ENCODE data around the gene CYTH3. TPM values are rescaled to one million over a fixed set of nuclear protein-coding genes. Genes with fewer than 3 reads are reported as not detected.
"Not testable (repeated sequence)": the region's sequence is repeated elsewhere in the genome, so short reads cannot be mapped to it uniquely, and the experiment has no call there.

The CYTH3 gene
- total and polyA plus RNA-seq, 8 donors = 3.4 to 12.5 (median 4.5) TPM

- Histone ChIP-seq H3K9me3 (no peaks in the 10 kb centered on the region), H3K36me3 (peaks cover 0 to 78% (median 23%) of the 10 kb centered on the region in 3 donors), H3K4me1 (no peaks in the 10 kb centered on the region), H3K27ac (no peak overlapping the region), H3K27me3 (no peaks in the 10 kb centered on the region), H3K4me3 (no peak overlapping the region)
- no peak for TF ChIP-seq CTCF (IDR thresholded peaks at IDR 0.05)
- WGBS, 2 donors = 91 to 92% methylated on average over 29 of the region's 29 CpGs
- FAIRE-seq = no peak
- ATAC-seq = no peak
- no peak for DNase-seq
- intact Hi-C loops (cut with DNase I) = no loop called here
These were observed 120.3 kb downstream of the CYTH3 start for GRCh38 chr7:6151994-6152735.

GRCh38 chr7:6151527-6151926 lies 120.9 kb downstream of the CYTH3 start:
- H3K4me1 ChIP-seq; FAIRE-seq; ATAC-seq; H3K27ac ChIP-seq; intact Hi-C loops (cut with DNase I); DNase-seq; H3K4me3 ChIP-seq; H3K27me3 ChIP-seq; H3K9me3 ChIP-seq: not testable (repeated sequence)
- 90 to 94% methylated on average over 12 of the region's 12 CpGs for WGBS, 2 donors
- H3K36me3 ChIP-seq = peaks cover 0 to 79% (median 23%) of the 10 kb centered on the region in 3 donors

GRCh38 chr7:6149996-6150395 lies 122.4 kb downstream of the CYTH3 start:
- no peaks in the 10 kb centered on the region for H3K27me3 ChIP-seq
- no peaks in the 10 kb centered on the region for H3K9me3 ChIP-seq
- no peaks in the 10 kb centered on the region for H3K4me1 ChIP-seq
- intact Hi-C loops (cut with DNase I) = no loop called here
- ATAC-seq = no peak
- DNase-seq = no peak
- TF ChIP-seq CTCF (IDR thresholded peaks at IDR 0.05) = no peak
- no peak for FAIRE-seq
- 83 to 90% methylated on average over 19 of the region's 19 CpGs for WGBS, 2 donors
- no peak overlapping the region for H3K27ac ChIP-seq
- H3K36me3 ChIP-seq = peaks cover 0 to 71% (median 26%) of the 10 kb centered on the region in 3 donors
- H3K4me3 ChIP-seq = no peak overlapping the region

GRCh38 chr7:6148724-6149360 lies 123.6 kb downstream of the CYTH3 start:
- no peaks in the 10 kb centered on the region for H3K27me3 ChIP-seq
- H3K9me3 ChIP-seq = no peaks in the 10 kb centered on the region
- H3K4me1 ChIP-seq = no peaks in the 10 kb centered on the region
- ATAC-seq (no peak), FAIRE-seq (no peak), DNase-seq (no peak)
- peaks cover 0 to 61% (median 19%) of the 10 kb centered on the region in 3 donors for H3K36me3 ChIP-seq
- no peak overlapping the region for H3K27ac ChIP-seq
- intact Hi-C loops (cut with DNase I) = no loop called here
- TF ChIP-seq CTCF (IDR thresholded peaks at IDR 0.05) = no peak
- H3K4me3 ChIP-seq = no peak overlapping the region
- 88 to 89% methylated on average over 20 of the region's 20 CpGs for WGBS, 2 donors

GRCh38 chr7:6147627-6148026 lies 124.8 kb downstream of the CYTH3 start:
- intact Hi-C loops (cut with DNase I) = no loop called here

More at GRCh38 chr7:6147627-6148026, 124.8 kb downstream of the CYTH3 start:
- no peak for TF ChIP-seq CTCF (IDR thresholded peaks at IDR 0.05)
- H3K27ac ChIP-seq = no peak overlapping the region
- 92% methylated on average over 8 of the region's 8 CpGs for WGBS, 2 donors
- ATAC-seq (no peak), FAIRE-seq (no peak), DNase-seq (no peak)
- H3K36me3 ChIP-seq = peaks cover 0 to 58% (median 15%) of the 10 kb centered on the region in 3 donors
- H3K9me3 ChIP-seq = no peaks in the 10 kb centered on the region
- H3K4me3 ChIP-seq = no peak overlapping the region
- no peaks in the 10 kb centered on the region for H3K27me3 ChIP-seq
- no peaks in the 10 kb centered on the region for H3K4me1 ChIP-seq
